ENCODE measurements around the gene ENTPD6.

GRCh38 chr20:25254571-25254970, 59.1 kb downstream of the ENTPD6 start:
- TF ChIP-seq CTCF (IDR thresholded peaks at IDR 0.05) (no peak), EZH2 (IDR thresholded peaks at IDR 0.05; ENCODE audit: borderline replicate concordance, insufficient read depth, low read depth, low read length, poor library complexity, severe bottlenecking) (no peak)

Measured in B cell (primary cell).